GM20431 (cell line): ENCODE measurements around the gene PAPPA.

Experiments used
- in situ Hi-C: fragments of 300-500 bp; cut with MseI, MboI; formaldehyde crosslinking; loops from one replicate; pipeline ENCODE4 v1.15.0; 2020; ENCODE audit warnings: low sequenced_read_pairs; ENCODE audit not compliant: unreplicated experiment

PAPPA gene

GRCh38 chr9:116442528-116442927 lies 288.9 kb downstream of the PAPPA start:
- in situ Hi-C loops, result no loop called here

GRCh38 chr9:116447934-116448333 lies 294.3 kb downstream of the PAPPA start:
- in situ Hi-C loops, result no loop called here

- in situ Hi-C loops, result no loop called here
These were observed 294.8 kb downstream of the PAPPA start for GRCh38 chr9:116448431-116448830.

GRCh38 chr9:116449949-116450348 lies 296.4 kb downstream of the PAPPA start:
- in situ Hi-C loops, result no loop called here

DNA sequence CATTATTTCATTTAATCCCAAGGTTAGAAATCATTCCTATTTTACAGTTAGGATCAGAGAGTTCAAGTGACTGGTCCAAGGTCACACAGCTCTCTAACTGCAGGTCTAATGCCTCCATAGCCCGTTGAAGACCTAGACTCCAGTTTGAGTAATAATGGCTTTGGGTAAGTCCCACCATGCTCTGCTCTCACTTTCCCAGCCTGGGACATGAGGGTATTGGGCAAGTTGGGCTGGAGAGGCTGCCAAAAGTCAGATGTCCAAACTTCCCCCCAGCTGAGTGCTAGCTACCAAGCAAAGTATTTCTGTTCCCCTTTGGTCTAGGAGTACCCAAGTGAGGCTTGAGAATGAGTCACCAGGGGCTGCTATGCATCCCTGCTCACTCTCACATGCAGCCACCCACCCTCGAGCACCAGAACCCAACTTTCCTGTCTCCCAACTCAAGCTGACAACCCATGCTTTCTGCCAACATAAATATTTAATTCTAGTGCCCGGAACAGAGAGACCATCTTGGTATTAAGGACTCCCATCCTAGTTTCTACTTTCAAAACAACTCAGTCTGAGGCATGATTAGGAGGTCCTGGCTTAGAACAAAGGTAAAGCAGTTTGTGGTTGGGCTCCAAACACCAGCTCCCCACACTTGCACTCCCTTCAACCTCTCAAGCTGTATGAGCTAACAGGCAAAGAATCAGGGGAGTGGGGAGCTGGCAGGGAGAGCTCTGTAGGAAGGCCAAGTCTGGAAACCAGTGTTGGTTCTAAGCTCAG lies 297.0 kb downstream of the PAPPA start:
- in situ Hi-C loops, result no loop called here

DNA sequence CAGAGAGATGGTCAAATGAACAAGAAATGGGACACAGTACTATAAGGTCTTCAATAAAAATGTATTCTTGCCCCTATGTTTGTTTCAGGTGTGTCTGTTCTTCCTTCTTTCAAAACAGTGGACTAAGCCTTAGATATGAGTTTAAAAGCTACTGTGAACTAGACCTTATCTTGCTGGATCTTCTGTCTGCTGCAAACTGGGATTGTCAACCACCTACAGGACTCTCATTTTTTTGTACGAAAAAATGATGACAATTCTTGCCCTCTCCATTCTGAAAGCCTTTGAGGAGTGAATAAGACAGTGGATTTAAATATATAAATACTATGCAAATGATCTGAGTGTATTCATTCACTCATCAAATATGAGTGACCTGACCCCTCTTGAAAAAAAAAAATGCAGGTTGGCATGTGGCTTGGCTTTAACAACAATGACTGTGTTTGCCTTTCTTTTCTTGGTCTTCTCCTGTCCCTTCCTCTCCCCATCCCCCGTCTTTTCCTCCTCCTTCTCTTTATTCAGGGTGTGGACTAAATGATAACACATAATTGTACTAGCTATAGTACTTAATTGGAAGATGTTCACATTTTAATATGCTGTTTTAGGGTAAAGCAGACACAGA lies 298.0 kb downstream of the PAPPA start:
- in situ Hi-C loops, result no loop called here
